Stimulated activated memory B cell treated with anti-CD40 and anti-IgM and Interleukin-4, amounts not matched to agents 10 μg/mL and 1 μg/mL and 100 μg/mL, for 72 hours (primary cell): ENCODE data around the gene SRXN1.
A peak's percentile ranks its signal among the peaks of the same experiment; 100 is the strongest.

ENCODE experiments used
- ATAC-seq: fragments of 150-1000 bp; cut with Tn5 transposase; 2 replicates; pipeline ENCODE4 v1.10.0; 2021
- H3K27ac Mint-ChIP-seq: one replicate; pipeline ENCODE4 v1.8.0; 2022; ENCODE audit warnings: mild to moderate bottlenecking, mixed read lengths
- H3K27me3 Mint-ChIP-seq: one replicate; pipeline ENCODE4 v1.8.0; 2022; ENCODE audit warnings: mixed read lengths
- H3K36me3 Mint-ChIP-seq: one replicate; pipeline ENCODE4 v1.8.0; 2022; ENCODE audit warnings: mixed read lengths
- H3K4me1 Mint-ChIP-seq: one replicate; pipeline ENCODE4 v1.8.0; 2022; ENCODE audit warnings: mixed read lengths
- H3K4me3 Mint-ChIP-seq: one replicate; pipeline ENCODE4 v1.8.0; 2022; ENCODE audit warnings: mild to moderate bottlenecking, moderate library complexity, mixed read lengths
- H3K9me3 Mint-ChIP-seq: one replicate; pipeline ENCODE4 v1.8.0; 2022; ENCODE audit warnings: mixed read lengths

SRXN1 gene

DNA sequence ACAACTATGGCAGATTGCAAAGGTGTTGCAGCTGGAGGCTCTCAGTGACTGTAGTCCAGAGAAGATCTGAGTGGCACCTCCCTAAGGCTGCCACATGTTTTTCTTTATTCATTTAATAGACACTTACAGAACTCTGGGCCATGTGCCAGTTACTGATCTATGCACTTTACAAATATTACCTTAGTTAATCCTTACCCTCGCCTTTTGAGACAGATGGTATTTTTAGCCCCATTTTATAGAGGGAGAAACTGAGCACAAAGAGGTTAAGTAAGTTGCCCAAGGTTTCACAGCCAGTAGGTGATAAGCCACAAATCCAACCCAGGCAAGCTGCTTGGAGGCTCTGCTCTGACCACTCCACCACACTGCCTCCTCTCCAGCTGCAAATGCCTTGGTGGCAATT lies 29.1 kb upstream of the SRXN1 start:
- Mint-ChIP-seq H3K36me3 (no peaks in the 10 kb centered on the region), H3K27me3 (peaks cover 59% of the 10 kb centered on the region), H3K9me3 (no peaks in the 10 kb centered on the region), H3K4me1 (no peaks in the 10 kb centered on the region), H3K4me3 (no peak overlapping the region), H3K27ac (no peak overlapping the region)
- no peak for ATAC-seq

DNA sequence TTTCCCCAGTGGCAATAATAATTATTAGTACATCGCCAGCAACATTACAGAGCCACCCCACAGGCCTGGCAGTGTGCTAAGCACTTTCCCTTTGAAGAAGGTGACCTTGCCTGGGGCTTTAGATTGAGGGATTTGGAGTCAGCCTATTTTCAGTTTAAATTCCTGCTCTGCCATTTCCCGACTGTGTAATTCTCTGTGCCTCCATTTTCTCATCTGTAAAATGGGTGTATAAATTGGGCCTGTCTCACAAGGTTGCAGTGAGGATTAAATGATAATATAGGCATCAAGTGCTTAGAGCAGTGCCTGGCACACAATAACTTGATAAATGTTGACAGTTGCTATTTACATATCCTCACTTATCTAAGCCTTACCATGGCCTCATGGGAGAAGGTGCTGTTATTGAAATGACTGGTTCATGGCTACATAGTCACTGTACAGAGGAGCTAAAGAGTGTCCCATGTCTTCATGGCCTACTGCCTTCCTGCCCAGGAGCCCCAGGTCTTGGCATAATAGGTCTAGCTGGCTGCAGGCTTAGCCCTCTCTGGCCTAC lies 27.7 kb upstream of the SRXN1 start:
- H3K36me3 Mint-ChIP-seq = no peaks in the 10 kb centered on the region
- H3K27me3 Mint-ChIP-seq = peaks cover 62% of the 10 kb centered on the region
- no peaks in the 10 kb centered on the region for H3K9me3 Mint-ChIP-seq
- no peak overlapping the region for H3K4me3 Mint-ChIP-seq
- no peak overlapping the region for H3K27ac Mint-ChIP-seq
- peaks cover 10% of the 10 kb centered on the region for H3K4me1 Mint-ChIP-seq
- peak; percentile 35 for ATAC-seq

DNA sequence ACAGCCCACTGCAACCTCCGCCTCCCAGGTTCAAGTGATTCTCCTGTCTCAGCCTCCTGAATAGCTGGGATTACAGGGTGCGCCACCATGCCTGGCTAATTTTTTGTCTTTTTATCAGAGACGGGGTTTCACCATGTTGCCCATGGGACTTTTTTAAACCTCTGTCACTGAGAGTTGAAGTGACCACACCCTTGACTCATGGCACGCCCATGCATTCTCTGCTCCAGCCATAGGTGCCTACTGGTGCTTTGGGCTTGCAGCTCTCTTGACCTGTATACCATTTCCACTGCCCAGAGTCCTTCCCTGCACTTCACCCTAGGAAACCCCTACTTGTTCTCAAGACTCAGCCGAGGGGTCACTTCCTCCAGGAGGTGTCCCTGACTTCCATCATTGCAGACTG lies 25.0 kb upstream of the SRXN1 start:
- no peaks in the 10 kb centered on the region for H3K36me3 Mint-ChIP-seq
- H3K9me3 Mint-ChIP-seq = no peaks in the 10 kb centered on the region
- no peak overlapping the region for H3K27ac Mint-ChIP-seq
- peaks cover 11% of the 10 kb centered on the region for H3K4me1 Mint-ChIP-seq
- ATAC-seq = no peak
- peaks cover 84% of the 10 kb centered on the region for H3K27me3 Mint-ChIP-seq
- H3K4me3 Mint-ChIP-seq = no peak overlapping the region

DNA sequence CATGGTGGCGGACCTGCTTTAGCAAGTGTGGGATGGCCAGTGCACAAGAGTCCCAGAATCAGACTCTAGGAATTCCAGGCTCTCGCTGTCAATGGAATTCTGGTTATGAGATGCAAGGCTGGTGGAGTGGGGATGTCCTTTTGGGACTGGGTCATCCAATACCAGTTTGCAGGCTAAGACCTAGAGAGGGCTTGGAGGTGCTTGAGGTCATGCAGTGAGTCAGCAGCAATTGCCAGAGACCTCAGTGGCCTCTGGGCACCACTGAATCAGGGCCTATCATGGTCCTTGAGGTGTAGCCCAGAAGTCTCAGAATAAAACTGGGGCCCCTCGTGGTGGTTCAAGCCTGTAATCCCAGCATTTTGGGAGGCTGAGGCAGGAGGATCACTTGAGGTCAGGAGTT lies 24.0 kb upstream of the SRXN1 start:
- H3K27ac Mint-ChIP-seq = no peak overlapping the region
- H3K27me3 Mint-ChIP-seq = peaks cover 84% of the 10 kb centered on the region
- no peaks in the 10 kb centered on the region for H3K9me3 Mint-ChIP-seq

DNA sequence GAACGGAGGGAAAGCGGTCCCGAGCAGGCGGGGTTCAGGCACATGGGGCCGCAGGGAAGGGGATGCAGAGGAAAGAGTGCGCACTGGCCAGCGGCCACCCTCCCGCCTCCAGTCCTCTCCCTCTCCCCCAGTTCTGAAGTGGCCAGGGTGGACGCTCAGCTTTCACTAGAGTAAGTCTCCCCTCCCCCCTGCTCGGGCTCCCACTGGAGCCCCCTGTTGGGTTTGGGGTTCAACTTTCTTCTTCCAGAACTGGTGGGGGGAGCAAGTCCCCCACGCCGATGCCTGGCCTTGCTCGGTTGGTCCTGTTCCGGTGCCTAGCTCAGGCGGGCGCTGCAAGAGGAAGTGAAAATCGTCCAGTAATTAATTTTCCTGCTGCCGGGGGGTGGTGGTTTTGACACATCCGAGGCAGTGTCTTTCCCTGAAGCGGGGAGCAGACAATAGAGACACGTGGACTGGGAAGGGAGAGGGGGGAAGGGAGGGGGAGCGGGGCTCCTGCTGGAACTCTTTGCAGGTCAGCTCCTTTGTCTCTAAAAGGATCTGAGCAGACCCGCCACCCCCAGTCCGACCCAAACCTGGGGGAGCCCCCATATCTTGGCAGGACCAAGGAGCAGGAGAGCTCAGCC lies 23.4 kb upstream of the SRXN1 start:
- H3K9me3 Mint-ChIP-seq = no peaks in the 10 kb centered on the region
- H3K4me1 Mint-ChIP-seq = peaks cover 11% of the 10 kb centered on the region
- H3K27ac Mint-ChIP-seq = no peak overlapping the region
- H3K27me3 Mint-ChIP-seq = peaks cover 87% of the 10 kb centered on the region
- ATAC-seq = peak; percentile 47
- H3K4me3 Mint-ChIP-seq = no peak overlapping the region
- H3K36me3 Mint-ChIP-seq = no peaks in the 10 kb centered on the region

More for the DNA sequence above, 24.0 kb upstream of the SRXN1 start:
- no peak for ATAC-seq
- H3K4me1 Mint-ChIP-seq = peaks cover 11% of the 10 kb centered on the region
- no peak overlapping the region for H3K4me3 Mint-ChIP-seq
- no peaks in the 10 kb centered on the region for H3K36me3 Mint-ChIP-seq

DNA sequence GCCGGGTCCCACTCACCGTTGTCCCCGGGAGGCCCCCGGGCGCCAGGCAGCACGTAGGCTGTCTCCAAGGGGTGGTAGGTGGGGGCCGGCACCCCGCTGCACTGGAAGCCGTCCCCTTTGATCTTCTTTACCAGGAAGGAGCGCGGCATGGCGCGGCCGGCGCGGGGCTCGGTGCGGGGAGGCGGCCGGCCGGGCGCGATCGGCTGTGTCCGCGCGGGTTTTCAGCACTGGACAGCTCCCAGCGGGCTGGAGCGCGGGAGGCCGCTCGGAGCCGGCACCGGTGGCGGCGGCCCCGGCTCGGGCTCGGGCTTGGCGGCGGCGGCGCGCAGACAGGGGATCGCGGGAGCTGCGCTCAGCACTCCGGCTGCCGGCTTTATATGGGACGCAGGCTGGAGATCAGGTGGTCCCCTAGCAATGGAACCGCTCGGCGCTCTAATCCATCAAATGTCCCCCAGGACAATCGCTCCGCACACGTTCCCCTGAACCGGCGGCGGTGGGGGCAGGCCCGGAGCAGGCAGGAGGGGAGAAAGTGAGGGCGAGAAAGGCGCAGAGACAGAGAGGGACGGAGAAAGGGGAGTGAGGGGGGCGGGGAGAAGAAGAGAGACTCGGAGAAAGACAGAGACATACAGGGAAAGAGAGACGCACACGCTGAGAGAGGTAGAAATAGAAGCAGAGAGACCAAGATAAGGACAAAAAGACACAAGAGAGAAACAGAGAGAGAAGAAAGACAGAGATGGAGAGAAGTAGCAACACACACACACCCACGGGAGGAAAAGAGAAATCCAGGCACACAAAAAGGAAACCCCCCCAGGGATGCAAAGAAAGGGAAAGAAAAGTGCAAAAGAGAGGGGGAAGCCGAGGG lies 22.7 kb upstream of the SRXN1 start, which contains the start of gene SCRT2:
Gene SCRT2, minus strand, starts transcription at position 350 of the 862 bp plus-strand sequence. Its CDS starts 201 bp downstream, at position 149.
- H3K9me3 Mint-ChIP-seq = no peaks in the 10 kb centered on the region
- no peak within 1 kb of the TSS for H3K27ac Mint-ChIP-seq
- H3K4me1 Mint-ChIP-seq = peaks cover 11% of the 10 kb centered on the region
- ATAC-seq = peak; percentile 57
- no peaks in the 10 kb centered on the region for H3K36me3 Mint-ChIP-seq
- peak within 1 kb of the TSS; percentile 17 for H3K4me3 Mint-ChIP-seq
- peaks cover 90% of the 10 kb centered on the region for H3K27me3 Mint-ChIP-seq

DNA sequence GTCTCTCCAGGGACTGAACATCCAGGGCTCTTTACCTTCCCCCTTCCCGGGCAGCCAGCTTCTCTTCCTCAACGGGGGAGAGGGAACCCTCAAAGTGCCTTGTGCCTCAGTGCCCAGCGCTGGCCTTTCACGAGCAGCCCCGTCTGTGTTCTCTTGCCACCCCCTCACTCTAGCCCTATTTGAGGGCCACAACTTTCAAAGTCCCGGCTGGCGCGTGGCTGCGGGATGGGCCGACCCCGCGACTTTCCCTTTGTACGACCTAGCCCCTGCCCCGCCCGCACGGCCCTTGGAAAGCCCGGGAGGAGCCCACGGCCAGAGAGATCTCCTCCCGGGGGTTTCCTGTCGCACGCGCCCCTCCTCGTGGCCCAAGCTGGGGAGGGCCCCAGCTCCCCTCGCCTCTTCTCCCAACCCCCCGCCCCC lies 22.0 kb upstream of the SRXN1 start:
- ATAC-seq = no peak
- H3K27ac Mint-ChIP-seq = no peak overlapping the region
- H3K4me3 Mint-ChIP-seq = no peak overlapping the region
- no peaks in the 10 kb centered on the region for H3K9me3 Mint-ChIP-seq
- peaks cover 95% of the 10 kb centered on the region for H3K27me3 Mint-ChIP-seq
- no peaks in the 10 kb centered on the region for H3K36me3 Mint-ChIP-seq
- peaks cover 11% of the 10 kb centered on the region for H3K4me1 Mint-ChIP-seq

DNA sequence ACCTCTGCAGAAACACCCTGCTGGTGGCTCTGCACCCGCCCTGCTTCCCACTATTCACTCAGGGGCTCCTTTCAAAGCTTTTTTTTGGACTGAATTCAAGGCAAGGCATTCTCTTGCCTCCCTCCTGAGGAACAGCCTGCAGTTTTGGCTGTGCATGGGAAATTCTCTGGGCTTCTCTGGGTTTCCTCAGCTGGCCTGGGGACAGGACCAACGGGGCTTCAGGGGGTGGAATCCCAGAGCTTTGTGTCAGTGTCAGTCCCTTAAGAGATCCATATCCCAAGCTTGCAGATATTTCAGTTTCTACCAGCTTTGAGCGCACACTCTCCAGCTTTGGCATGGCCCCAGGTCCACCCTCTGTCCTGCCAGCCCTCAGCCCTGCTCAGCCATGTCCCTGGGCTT lies 20.6 kb upstream of the SRXN1 start:
- no peak overlapping the region for H3K27ac Mint-ChIP-seq
- ATAC-seq = no peak
- H3K4me1 Mint-ChIP-seq = peaks cover 11% of the 10 kb centered on the region
- no peaks in the 10 kb centered on the region for H3K9me3 Mint-ChIP-seq
- no peaks in the 10 kb centered on the region for H3K36me3 Mint-ChIP-seq
- no peak overlapping the region for H3K4me3 Mint-ChIP-seq
- peaks cover 95% of the 10 kb centered on the region for H3K27me3 Mint-ChIP-seq

DNA sequence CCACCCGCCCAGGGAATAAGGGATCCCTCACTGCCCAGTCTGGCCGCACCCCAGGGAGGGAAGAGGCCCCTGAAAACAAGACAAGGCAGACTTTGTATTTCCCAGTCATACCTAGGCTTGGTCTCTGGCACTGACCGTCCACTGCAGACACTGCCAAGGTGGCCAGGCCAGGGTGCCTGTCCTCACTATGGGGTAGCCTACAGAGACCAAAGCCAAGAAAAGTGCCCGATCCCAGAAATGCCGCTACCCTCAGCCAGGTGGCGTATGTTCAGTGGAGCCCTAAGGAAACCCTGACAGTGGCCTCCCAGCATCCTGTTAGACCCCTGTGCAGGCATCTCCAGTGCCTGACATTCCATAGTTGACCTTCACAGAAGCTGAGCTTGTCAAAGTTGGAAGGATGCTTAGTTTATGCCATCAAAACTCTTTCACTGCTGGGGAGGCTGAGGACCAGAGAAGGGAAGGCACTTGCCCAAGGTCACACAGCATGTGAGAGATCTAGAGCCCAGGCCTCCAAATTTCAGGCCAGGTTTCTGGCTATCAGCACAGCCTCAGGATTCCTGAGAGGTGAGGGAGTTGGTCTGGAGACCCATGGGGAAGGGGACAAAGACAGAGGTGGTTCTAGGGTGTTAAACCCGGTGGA lies 20.1 kb upstream of the SRXN1 start:
- no peak for ATAC-seq
- Mint-ChIP-seq H3K4me3 (no peak overlapping the region), H3K27me3 (peaks cover 95% of the 10 kb centered on the region), H3K36me3 (no peaks in the 10 kb centered on the region), H3K9me3 (no peaks in the 10 kb centered on the region), H3K27ac (no peak overlapping the region), H3K4me1 (peaks cover 11% of the 10 kb centered on the region)

DNA sequence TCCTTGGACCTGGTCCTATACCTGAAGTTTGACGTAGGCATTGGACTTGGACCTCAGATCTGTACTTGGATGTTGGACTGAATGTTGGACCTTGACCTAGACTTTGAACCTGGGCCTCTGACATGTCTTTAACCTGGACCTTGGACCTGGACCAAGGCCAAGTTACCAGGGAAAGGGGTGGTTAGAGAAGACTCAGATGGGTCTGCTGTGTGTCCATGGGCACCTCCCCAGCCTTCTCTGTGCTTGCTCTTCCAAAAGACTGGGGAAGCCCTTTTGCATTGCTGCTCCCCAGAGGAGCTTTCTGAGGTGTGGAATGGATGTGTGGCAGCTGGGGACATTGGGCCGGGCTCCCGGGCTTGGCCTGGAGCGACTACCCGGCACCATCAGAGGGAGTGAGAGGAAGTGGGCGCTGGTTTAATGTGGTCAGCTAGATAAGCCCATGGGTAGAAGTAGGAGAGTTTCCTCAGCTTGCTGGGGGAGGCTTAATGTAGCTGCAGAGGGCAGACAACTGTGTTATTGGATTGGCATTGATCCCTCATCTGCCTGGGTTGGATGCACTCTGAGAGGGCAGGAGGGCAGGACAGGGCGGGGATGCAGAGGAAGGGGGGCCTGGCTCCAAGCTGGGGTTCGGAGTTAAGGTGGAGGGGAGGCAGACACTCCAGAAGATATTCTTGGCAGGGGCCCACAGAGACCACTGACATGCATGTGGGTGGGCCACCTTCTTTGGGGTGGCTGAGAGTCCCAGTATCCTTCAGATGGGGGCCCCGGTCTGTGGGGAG lies 18.4 kb upstream of the SRXN1 start:
- peaks cover 9% of the 10 kb centered on the region for H3K4me1 Mint-ChIP-seq
- no peaks in the 10 kb centered on the region for H3K9me3 Mint-ChIP-seq
- no peak for ATAC-seq
- H3K4me3 Mint-ChIP-seq = no peak overlapping the region
- no peaks in the 10 kb centered on the region for H3K36me3 Mint-ChIP-seq
- H3K27me3 Mint-ChIP-seq = peaks cover 99% of the 10 kb centered on the region
- no peak overlapping the region for H3K27ac Mint-ChIP-seq

DNA sequence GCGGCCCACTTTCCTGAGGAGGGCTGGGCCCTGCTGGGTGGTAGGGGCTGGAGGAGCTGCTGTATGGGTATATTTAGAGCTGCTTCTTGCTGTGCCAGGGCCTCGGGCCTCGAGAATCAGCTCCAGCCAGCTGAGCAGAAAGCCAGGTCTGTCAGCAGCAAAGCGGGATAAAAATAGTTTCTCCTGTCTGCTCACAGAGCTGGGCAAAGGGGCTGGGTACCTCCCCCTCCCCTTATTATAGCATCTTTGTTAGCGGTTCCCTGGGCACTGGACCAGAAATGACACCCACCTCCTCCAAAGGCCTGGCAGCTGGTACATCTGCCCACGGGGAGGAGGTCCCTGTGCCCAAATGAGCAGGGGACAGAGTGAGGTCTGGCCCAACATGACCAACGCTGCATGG lies 16.6 kb upstream of the SRXN1 start:
- H3K27me3 Mint-ChIP-seq = peaks cover 99% of the 10 kb centered on the region

DNA sequence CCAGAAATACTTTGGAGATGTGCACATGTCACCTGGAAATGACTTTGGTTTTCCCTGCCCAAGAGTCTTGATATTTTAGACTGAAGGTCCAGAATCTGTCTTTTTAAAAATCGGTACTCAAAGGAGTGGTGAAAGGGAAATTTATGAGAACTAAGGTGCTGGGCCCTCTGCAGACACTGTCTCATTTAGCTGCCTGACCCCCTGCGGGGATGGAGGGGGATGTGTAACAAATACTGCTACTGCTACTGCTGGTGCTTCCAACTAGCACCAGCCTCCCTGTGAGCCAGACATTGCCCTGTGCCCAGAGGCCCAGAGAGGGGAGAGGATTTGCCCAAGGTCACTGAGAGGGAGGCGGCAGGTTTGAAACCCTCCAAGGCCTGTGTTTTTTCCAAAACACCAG lies 15.6 kb upstream of the SRXN1 start:
- H3K4me3 Mint-ChIP-seq = no peak overlapping the region
- no peak for ATAC-seq
- H3K4me1 Mint-ChIP-seq = no peaks in the 10 kb centered on the region
- no peaks in the 10 kb centered on the region for H3K9me3 Mint-ChIP-seq
- H3K27ac Mint-ChIP-seq = no peak overlapping the region
- peaks cover 95% of the 10 kb centered on the region for H3K27me3 Mint-ChIP-seq
- no peaks in the 10 kb centered on the region for H3K36me3 Mint-ChIP-seq

More for the DNA sequence above, 16.6 kb upstream of the SRXN1 start:
- Mint-ChIP-seq H3K36me3 (no peaks in the 10 kb centered on the region), H3K9me3 (no peaks in the 10 kb centered on the region), H3K27ac (no peak overlapping the region), H3K4me3 (no peak overlapping the region), H3K4me1 (no peaks in the 10 kb centered on the region)
- ATAC-seq = no peak

DNA sequence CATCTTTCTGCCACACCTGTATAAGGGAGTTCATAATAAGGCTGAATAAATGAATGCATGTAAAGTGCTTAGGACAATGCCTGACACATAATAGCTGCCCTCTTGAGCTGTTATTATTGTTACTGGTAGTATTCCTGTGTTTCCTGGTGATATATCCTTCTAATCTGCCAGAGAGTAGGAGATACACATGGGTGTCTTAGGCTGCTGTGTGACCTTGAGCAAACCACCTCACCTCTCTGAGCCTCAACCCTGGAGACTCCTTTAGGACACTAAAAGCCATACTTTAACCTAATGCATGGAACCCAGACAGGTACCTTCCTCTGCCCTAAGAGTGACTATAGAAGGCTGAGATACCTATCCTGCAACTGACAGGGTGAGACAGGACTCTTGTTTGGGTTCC lies 15.1 kb upstream of the SRXN1 start:
- H3K27ac Mint-ChIP-seq = no peak overlapping the region
- ATAC-seq = no peak
- no peaks in the 10 kb centered on the region for H3K9me3 Mint-ChIP-seq
- H3K4me3 Mint-ChIP-seq = no peak overlapping the region
- peaks cover 4% of the 10 kb centered on the region for H3K4me1 Mint-ChIP-seq
- no peaks in the 10 kb centered on the region for H3K36me3 Mint-ChIP-seq
- peaks cover 95% of the 10 kb centered on the region for H3K27me3 Mint-ChIP-seq

DNA sequence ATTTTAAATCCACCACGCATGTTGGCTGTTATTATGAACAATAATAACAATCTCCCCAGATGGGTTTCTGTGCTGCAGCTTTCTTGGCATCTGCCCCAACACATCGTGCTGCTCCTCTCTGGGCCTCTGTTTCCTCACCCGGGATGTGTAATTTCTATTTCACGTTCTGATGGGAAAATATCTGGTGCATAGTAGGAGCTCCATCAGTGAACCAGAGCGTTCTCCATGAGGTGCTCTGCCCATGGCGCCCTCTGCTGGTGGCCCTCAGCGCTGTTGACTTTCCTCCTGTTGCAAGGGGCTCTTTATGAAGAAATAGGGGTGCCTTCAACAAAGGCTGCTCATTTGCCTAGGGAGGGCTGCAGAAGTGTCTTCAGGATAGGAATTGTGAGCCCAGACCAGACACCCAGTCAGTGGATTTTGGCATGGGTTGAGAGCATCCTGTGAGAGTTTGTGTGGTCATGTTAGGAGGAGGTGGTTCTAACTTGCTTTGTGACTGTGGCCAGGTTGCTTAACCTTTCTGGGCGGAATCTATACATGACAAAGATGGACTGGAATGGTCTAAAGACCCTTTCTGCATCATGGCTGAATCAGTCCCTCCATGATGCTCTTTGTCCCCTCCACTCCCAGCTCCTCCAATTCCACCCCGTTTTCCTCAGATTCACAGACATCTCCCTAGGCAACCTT lies 14.5 kb upstream of the SRXN1 start:
- no peak overlapping the region for H3K4me3 Mint-ChIP-seq
- H3K36me3 Mint-ChIP-seq = no peaks in the 10 kb centered on the region
- H3K27ac Mint-ChIP-seq = no peak overlapping the region
- H3K27me3 Mint-ChIP-seq = peaks cover 96% of the 10 kb centered on the region
- ATAC-seq = no peak
- H3K9me3 Mint-ChIP-seq = no peaks in the 10 kb centered on the region
- H3K4me1 Mint-ChIP-seq = peaks cover 8% of the 10 kb centered on the region
